Activated CD4-positive, alpha-beta T cell treated with anti-CD3 and anti-CD28 coated beads for 36 hours (primary cell): ENCODE measurements around the gene UPF2. TPM values are rescaled to one million over a fixed set of nuclear protein-coding genes. Genes with fewer than 3 reads are reported as not detected.

ENCODE experiments used
- ATAC-seq: fragments of 200-7000 bp; cut with Tn5 transposase; one replicate; pipeline ENCODE4 v1.10.0; 2021; ENCODE audit warnings: mild to moderate bottlenecking, moderate library complexity
- CTCF ChIA-PET: fragments of 350-600 bp; sonication (Branson Sonifier 250); formaldehyde crosslinking; loops from one replicate; lab custom pipeline; 2021; ENCODE audit warnings: antibody characterized with exemption; lab: Charles Lee
- POLR2A ChIA-PET: fragments of 350-600 bp; sonication (Branson Sonifier 250); formaldehyde crosslinking; loops from one replicate; lab custom pipeline; 2021; ENCODE audit warnings: antibody characterized with exemption, inconsistent platforms; lab: Charles Lee
- DNase-seq: peaks from one replicate; pipeline ENCODE4 v3.0.0-alpha.2; 2020
- H3K27ac Mint-ChIP-seq: one replicate; pipeline ENCODE4 v1.8.0; 2021; ENCODE audit warnings: mixed read lengths
- H3K27me3 Mint-ChIP-seq: one replicate; pipeline ENCODE4 v1.8.0; 2021; ENCODE audit warnings: mixed read lengths
- H3K36me3 Mint-ChIP-seq: one replicate; pipeline ENCODE4 v1.8.0; 2021; ENCODE audit warnings: low read depth, mixed read lengths
- H3K4me1 Mint-ChIP-seq: one replicate; pipeline ENCODE4 v1.8.0; 2021; ENCODE audit warnings: mixed read lengths
- H3K4me3 Mint-ChIP-seq: one replicate; pipeline ENCODE4 v1.8.0; 2021; ENCODE audit warnings: mild to moderate bottlenecking, moderate library complexity, mixed read lengths
- H3K9me3 Mint-ChIP-seq: one replicate; pipeline ENCODE4 v1.8.0; 2021; ENCODE audit warnings: low read depth, mixed read lengths
- intact Hi-C, 2 experiments: fragments of 100-400 bp; cut with DNase I in 1 of 2; cut with micrococcal nuclease in 1 of 2; formaldehyde crosslinking; loops; one replicate each; pipeline versions ENCODE4 v1.14.2 to v1.15.1; 2022 to 2024; cut with DNase I, micrococcal nuclease
- total RNA-seq, 2 experiments: library from RNA; stranded (reverse); gene quantifications; one replicate each; pipeline ENCODE4 v1.2.3, GENCODE V29; 2021

Gene UPF2
- total RNA-seq, 2 experiments from 2014 or later = 34.2 to 46.8 TPM

- peak; percentile 57 for DNase-seq
- POLR2A ChIA-PET = interaction anchor here (1.4 kb wide), 2 partner anchors 10 to 154 kb away, joined by 4 to 7 read pairs; partner anchors contain the start of genes CDC123 and NUDT5
- Mint-ChIP-seq H3K4me1 (peaks cover 40% of the 10 kb centered on the region), H3K27me3 (peaks cover 2% of the 10 kb centered on the region), H3K9me3 (peaks cover 2% of the 10 kb centered on the region), H3K27ac (peak overlapping the region; percentile 95), H3K36me3 (peaks cover 14% of the 10 kb centered on the region), H3K4me3 (peak overlapping the region; percentile 99)
- peak; percentile 31 for ATAC-seq
- CTCF ChIA-PET = interaction anchor here (0.6 to 1.5 kb wide), 3 partner anchors 10 to 1153 kb away, joined by 3 to 6 read pairs (median 6); no protein-coding TSS in a partner anchor
- intact Hi-C loops = loop anchor here (1.0 to 10.0 kb wide), 10 partner anchors 81 to 1307 kb away; partner anchors contain the start of genes MCM10 (in 2 of the 2), NUDT5 (in 2 of the 2), CAMK1D (in 1 of the 2) and ECHDC3 (in 1 of the 2)
Measured at GRCh38 chr10:12041766-12042408, 722 bp downstream of the UPF2 start.

- intact Hi-C loops = no loop called here
- ATAC-seq (no peak), DNase-seq (no peak)
- peaks cover 25% of the 10 kb centered on the region for H3K36me3 Mint-ChIP-seq
- H3K9me3 Mint-ChIP-seq = no peaks in the 10 kb centered on the region
- no peak overlapping the region for H3K4me3 Mint-ChIP-seq
- no peaks in the 10 kb centered on the region for H3K27me3 Mint-ChIP-seq
- POLR2A ChIA-PET = no interaction called here
- CTCF ChIA-PET = interaction anchor here (1.4 kb wide), 1 partner anchor 10 kb away, joined by 7 read pairs; no protein-coding TSS in a partner anchor
- H3K4me1 Mint-ChIP-seq = peaks cover 36% of the 10 kb centered on the region
- no peak overlapping the region for H3K27ac Mint-ChIP-seq
Measured at GRCh38 chr10:12036073-12036655, 6.4 kb downstream of the UPF2 start.

- CTCF ChIA-PET = interaction anchor here (0.6 to 2.0 kb wide), 3 partner anchors 10 to 1067 kb away, joined by 3 to 6 read pairs (median 3); no protein-coding TSS in a partner anchor
- Mint-ChIP-seq H3K4me1 (peaks cover 29% of the 10 kb centered on the region), H3K4me3 (no peak overlapping the region), H3K27me3 (no peaks in the 10 kb centered on the region), H3K27ac (no peak overlapping the region), H3K36me3 (peaks cover 48% of the 10 kb centered on the region), H3K9me3 (no peaks in the 10 kb centered on the region)
- no peak for ATAC-seq
- POLR2A ChIA-PET = interaction anchor here (0.7 to 1.0 kb wide), 2 partner anchors 11 to 428 kb away, joined by 3 to 4 read pairs; partner anchors contain the start of gene UPF2
- DNase-seq = no peak
- intact Hi-C loops = no loop called here
Measured at GRCh38 chr10:12031404-12031803, 11.2 kb downstream of the UPF2 start.

- DNase-seq (no peak), ATAC-seq (no peak)
- POLR2A ChIA-PET = interaction anchor here (0.6 kb wide), 1 partner anchor 98 kb away, joined by 4 read pairs; no protein-coding TSS in a partner anchor
- Mint-ChIP-seq H3K36me3 (peaks cover 40% of the 10 kb centered on the region), H3K27me3 (no peaks in the 10 kb centered on the region), H3K4me3 (no peak overlapping the region), H3K27ac (no peak overlapping the region), H3K9me3 (no peaks in the 10 kb centered on the region), H3K4me1 (peaks cover 40% of the 10 kb centered on the region)
- CTCF ChIA-PET = no interaction called here
- intact Hi-C loops = no loop called here
Measured at GRCh38 chr10:12027539-12027938, 15.1 kb downstream of the UPF2 start.

GRCh38 chr10:12025591-12025990 is 17.0 kb downstream of the UPF2 start:
- ATAC-seq (no peak), DNase-seq (no peak)
- intact Hi-C loops = no loop called here
- ChIA-PET CTCF (interaction anchor here (0.6 to 2.0 kb wide), 7 partner anchors 11 to 366 kb away, joined by 3 to 7 read pairs (median 4); no protein-coding TSS in a partner anchor), POLR2A (no interaction called here)
- H3K4me1 Mint-ChIP-seq = peaks cover 44% of the 10 kb centered on the region
- H3K36me3 Mint-ChIP-seq = peaks cover 41% of the 10 kb centered on the region
- H3K27me3 Mint-ChIP-seq = no peaks in the 10 kb centered on the region
- H3K9me3 Mint-ChIP-seq = no peaks in the 10 kb centered on the region
- no peak overlapping the region for H3K27ac Mint-ChIP-seq
- H3K4me3 Mint-ChIP-seq = no peak overlapping the region

GRCh38 chr10:12022580-12023257 is 19.9 kb downstream of the UPF2 start:
- no peaks in the 10 kb centered on the region for H3K9me3 Mint-ChIP-seq
- H3K36me3 Mint-ChIP-seq = peaks cover 23% of the 10 kb centered on the region

GRCh38 chr10:12020574-12020973 is 22.0 kb downstream of the UPF2 start:
- DNase-seq (no peak), ATAC-seq (no peak)
- peaks cover 25% of the 10 kb centered on the region for H3K4me1 Mint-ChIP-seq
- H3K36me3 Mint-ChIP-seq = peaks cover 15% of the 10 kb centered on the region
- H3K9me3 Mint-ChIP-seq = no peaks in the 10 kb centered on the region
- no peaks in the 10 kb centered on the region for H3K27me3 Mint-ChIP-seq
- H3K27ac Mint-ChIP-seq = no peak overlapping the region
- ChIA-PET CTCF (no interaction called here), POLR2A (no interaction called here)
- H3K4me3 Mint-ChIP-seq = no peak overlapping the region
- intact Hi-C loops = no loop called here

More at GRCh38 chr10:12022580-12023257, 19.9 kb downstream of the UPF2 start:
- ChIA-PET POLR2A (interaction anchor here (0.6 kb wide), 1 partner anchor 100 kb away, joined by 3 read pairs; no protein-coding TSS in a partner anchor), CTCF (interaction anchor here (0.9 kb wide), 1 partner anchor 14 kb away, joined by 3 read pairs; no protein-coding TSS in a partner anchor)
- intact Hi-C loops = no loop called here
- Mint-ChIP-seq H3K4me1 (peaks cover 37% of the 10 kb centered on the region), H3K27me3 (no peaks in the 10 kb centered on the region), H3K4me3 (no peak overlapping the region), H3K27ac (peak overlapping the region; percentile 58)
- no peak for DNase-seq
- ATAC-seq = no peak

- no peak for ATAC-seq
- POLR2A ChIA-PET = no interaction called here
Measured at GRCh38 chr10:12019283-12019971, 23.2 kb downstream of the UPF2 start.

GRCh38 chr10:12018438-12019282 is 23.9 kb downstream of the UPF2 start:
- no peak for DNase-seq
- intact Hi-C loops = no loop called here
- no peaks in the 10 kb centered on the region for H3K9me3 Mint-ChIP-seq
- no peaks in the 10 kb centered on the region for H3K27me3 Mint-ChIP-seq
- H3K36me3 Mint-ChIP-seq = peaks cover 22% of the 10 kb centered on the region
- ATAC-seq = no peak
- H3K27ac Mint-ChIP-seq = no peak overlapping the region
- no peak overlapping the region for H3K4me3 Mint-ChIP-seq
- ChIA-PET POLR2A (no interaction called here), CTCF (interaction anchor here (0.6 kb wide), 1 partner anchor 32 kb away, joined by 3 read pairs; no protein-coding TSS in a partner anchor)
- H3K4me1 Mint-ChIP-seq = peaks cover 21% of the 10 kb centered on the region

More at GRCh38 chr10:12019283-12019971, 23.2 kb downstream of the UPF2 start:
- CTCF ChIA-PET = interaction anchor here (0.6 kb wide), 1 partner anchor 33 kb away, joined by 3 read pairs; no protein-coding TSS in a partner anchor
- Mint-ChIP-seq H3K36me3 (peaks cover 18% of the 10 kb centered on the region), H3K27ac (no peak overlapping the region), H3K4me3 (no peak overlapping the region), H3K4me1 (peaks cover 25% of the 10 kb centered on the region), H3K27me3 (no peaks in the 10 kb centered on the region), H3K9me3 (no peaks in the 10 kb centered on the region)
- no peak for DNase-seq
- intact Hi-C loops = no loop called here

GRCh38 chr10:12013926-12014325 is 28.7 kb downstream of the UPF2 start:
- H3K27me3 Mint-ChIP-seq = no peaks in the 10 kb centered on the region
- peaks cover 43% of the 10 kb centered on the region for H3K36me3 Mint-ChIP-seq
- H3K9me3 Mint-ChIP-seq = peaks cover 5% of the 10 kb centered on the region
- ChIA-PET POLR2A (no interaction called here), CTCF (interaction anchor here (0.7 to 1.5 kb wide), 2 partner anchors 57 to 201 kb away, joined by 3 to 4 read pairs; no protein-coding TSS in a partner anchor)
- intact Hi-C loops = no loop called here
- ATAC-seq (no peak), DNase-seq (no peak)
- peaks cover 8% of the 10 kb centered on the region for H3K4me1 Mint-ChIP-seq
- no peak overlapping the region for H3K4me3 Mint-ChIP-seq
- no peak overlapping the region for H3K27ac Mint-ChIP-seq
